SIG-M5 treated with dmso at 0.1 percent for 504 hours (cell line): Measurements from ENCODE around the gene DLX2.
"Not testable (repeated sequence)": the region's sequence is repeated elsewhere in the genome, so short reads cannot be mapped to it uniquely, and the experiment has no call there.

Source experiments
- DNase-seq: peaks from one replicate; lab custom pipeline; 2025; ENCODE audit not compliant: unreplicated experiment; lab: John Stamatoyannopoulos, UW

The DLX2 gene

GRCh38 chr2:172102391-172103359 lies at the start of gene DLX2:
Gene DLX2 (minus strand): TSS chr2:172102900. CDS start chr2:172102538, 362 bp downstream.
- DNase-seq = peak; percentile 91

- no peak for DNase-seq
These were observed 45.4 kb upstream of the DLX2 start for GRCh38 chr2:172147944-172148650.

- DNase-seq = no peak
These were observed 41.1 kb upstream of the DLX2 start for GRCh38 chr2:172143817-172144216.

GRCh38 chr2:172138727-172139126 lies 36.0 kb upstream of the DLX2 start:
- not testable (repeated sequence) for DNase-seq

- DNase-seq = no peak
These were observed 35.2 kb upstream of the DLX2 start for GRCh38 chr2:172137943-172138342.

- no peak for DNase-seq
These were observed 34.4 kb upstream of the DLX2 start for GRCh38 chr2:172137109-172137508.

- DNase-seq = no peak
These were observed 32.7 kb upstream of the DLX2 start for GRCh38 chr2:172135446-172135845.

- DNase-seq = no peak
These were observed 31.6 kb upstream of the DLX2 start for GRCh38 chr2:172134270-172134669.

GRCh38 chr2:172131713-172132555 lies 29.2 kb upstream of the DLX2 start:
- no peak for DNase-seq

- no peak for DNase-seq
These were observed 26.7 kb upstream of the DLX2 start for GRCh38 chr2:172129404-172129803.

- DNase-seq = no peak
These were observed 25.8 kb upstream of the DLX2 start for GRCh38 chr2:172128484-172128883.

GRCh38 chr2:172120118-172120517 lies 17.4 kb upstream of the DLX2 start:
- no peak for DNase-seq

- no peak for DNase-seq
These were observed 16.4 kb upstream of the DLX2 start for GRCh38 chr2:172119089-172119488.

- DNase-seq = no peak
These were observed 13.4 kb upstream of the DLX2 start for GRCh38 chr2:172116107-172116506.

- DNase-seq = no peak
These were observed 11.9 kb upstream of the DLX2 start for GRCh38 chr2:172114579-172114978.

- not testable (repeated sequence) for DNase-seq
These were observed 11.5 kb upstream of the DLX2 start for GRCh38 chr2:172114176-172114575.

GRCh38 chr2:172113617-172114016 lies 10.9 kb upstream of the DLX2 start:
- no peak for DNase-seq

GRCh38 chr2:172109988-172110811 lies 7.5 kb upstream of the DLX2 start:
- DNase-seq = no peak

GRCh38 chr2:172109256-172109987 lies 6.7 kb upstream of the DLX2 start:
- no peak for DNase-seq

GRCh38 chr2:172108587-172108930 lies 5.9 kb upstream of the DLX2 start:
- no peak for DNase-seq
